Thyroid gland (tissue), 4 donors: ENCODE measurements around the gene RPS6KA5. TPM values are rescaled to one million over a fixed set of nuclear protein-coding genes. Genes with fewer than 3 reads are reported as not detected.
"Not testable (repeated sequence)": the region's sequence is repeated elsewhere in the genome, so short reads cannot be mapped to it uniquely, and the experiment has no call there.

Source experiments
- DNase-seq, 2 donors: peaks; one replicate each; pipeline ENCODE4 v3.0.0-alpha.2; 2019
- H3K27ac ChIP-seq, 3 donors: fragments of 200-600 bp; sonication (generic); 1 replicate in 2 of 3; 2 replicates in 1 of 3; pipeline ENCODE4 v1.5.1; 2016 to 2019; ENCODE audit warnings: mild to moderate bottlenecking in 1 of 3, moderate library complexity in 1 of 3
- H3K27me3 ChIP-seq: fragments of 200-600 bp; sonication (generic); one replicate; pipeline ENCODE4 v1.5.1; 2019
- H3K36me3 ChIP-seq, 2 donors: fragments of 200-600 bp; sonication (generic); one replicate each; pipeline ENCODE4 v1.5.1; 2016 to 2019
- H3K4me1 ChIP-seq, 2 donors: fragments of 200-600 bp; sonication (generic); one replicate each; pipeline ENCODE4 v1.5.1; 2017 to 2019
- H3K4me3 ChIP-seq, 3 donors: fragments of 200-600 bp; sonication (generic); replicated peaks in 1 of 3; 1 replicate in 2 of 3; 2 replicates in 1 of 3; pipeline ENCODE4 v1.5.1; 2016; ENCODE audit warnings: mild to moderate bottlenecking in 1 of 3
- H3K9me3 ChIP-seq: fragments of 200-600 bp; sonication (generic); one replicate; pipeline ENCODE4 v1.5.1; 2017
- POLR2A ChIP-seq, 2 donors: fragments of 450-650 bp; IDR thresholded peaks; one replicate each; pipeline ENCODE4 v1.6.1; 2017; ENCODE audit warnings: antibody characterized with exemption in 2 of 2, mild to moderate bottlenecking in 2 of 2, moderate library complexity in 1 of 2
- WGBS, 2 donors: methylation state at CpG; one replicate each; pipeline ENCODE4 v1.1.5; 2017; 5-methylcytosine and 5-hydroxymethylcytosine counted together
- intact Hi-C: fragments of 100-400 bp; cut with DNase I; formaldehyde crosslinking; loops from one replicate; pipeline ENCODE4 v1.15.1; 2023
- total RNA-seq, 4 donors: library from RNA; depleted of rRNA; stranded (reverse); fragments of >200 nt; gene quantifications; one replicate each; pipeline ENCODE4 v1.2.3, GENCODE V29; 2016
- TF ChIP-seq, protein P1 (sequence below), 6 experiments: fragments of 200-600 bp in 3 of 6; fragments of 450-650 bp in 3 of 6; sonication (generic) in 3 of 6; IDR thresholded peaks; one replicate each; pipeline ENCODE4 v1.5.1; 2016 to 2019; ENCODE audit warnings: antibody characterized with exemption in 6 of 6, mild to moderate bottlenecking in 2 of 6, inconsistent platforms in 1 of 6, moderate library complexity in 1 of 6

RPS6KA5 gene
- total RNA-seq, 4 donors from 2014 or later = 6.4 to 17.4 (median 8.9) TPM

DNA sequence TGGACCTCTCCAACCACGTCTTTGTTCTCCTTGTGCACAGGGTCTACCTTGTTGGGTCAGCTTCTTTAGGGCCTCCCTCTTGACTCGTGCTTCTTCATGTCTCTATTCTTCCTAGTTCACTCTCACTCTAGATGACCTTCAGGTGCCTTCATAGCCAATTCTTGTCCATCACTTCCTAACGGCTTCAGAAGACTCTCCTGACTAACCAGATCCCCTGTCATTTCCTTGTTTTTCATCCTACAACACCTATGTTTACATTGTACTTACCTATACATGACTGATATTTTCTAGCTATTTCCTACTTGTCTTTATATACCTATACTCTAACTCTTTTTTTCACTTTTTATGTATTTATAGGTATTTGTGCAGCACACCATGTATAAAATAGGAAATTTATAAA, 117.1 kb downstream of the RPS6KA5 start:
- no peaks in the 10 kb centered on the region for H3K9me3 ChIP-seq
- TF ChIP-seq, protein P1, sequence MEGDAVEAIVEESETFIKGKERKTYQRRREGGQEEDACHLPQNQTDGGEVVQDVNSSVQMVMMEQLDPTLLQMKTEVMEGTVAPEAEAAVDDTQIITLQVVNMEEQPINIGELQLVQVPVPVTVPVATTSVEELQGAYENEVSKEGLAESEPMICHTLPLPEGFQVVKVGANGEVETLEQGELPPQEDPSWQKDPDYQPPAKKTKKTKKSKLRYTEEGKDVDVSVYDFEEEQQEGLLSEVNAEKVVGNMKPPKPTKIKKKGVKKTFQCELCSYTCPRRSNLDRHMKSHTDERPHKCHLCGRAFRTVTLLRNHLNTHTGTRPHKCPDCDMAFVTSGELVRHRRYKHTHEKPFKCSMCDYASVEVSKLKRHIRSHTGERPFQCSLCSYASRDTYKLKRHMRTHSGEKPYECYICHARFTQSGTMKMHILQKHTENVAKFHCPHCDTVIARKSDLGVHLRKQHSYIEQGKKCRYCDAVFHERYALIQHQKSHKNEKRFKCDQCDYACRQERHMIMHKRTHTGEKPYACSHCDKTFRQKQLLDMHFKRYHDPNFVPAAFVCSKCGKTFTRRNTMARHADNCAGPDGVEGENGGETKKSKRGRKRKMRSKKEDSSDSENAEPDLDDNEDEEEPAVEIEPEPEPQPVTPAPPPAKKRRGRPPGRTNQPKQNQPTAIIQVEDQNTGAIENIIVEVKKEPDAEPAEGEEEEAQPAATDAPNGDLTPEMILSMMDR (IDR thresholded peaks at IDR 0.05) = no peak
- no peak for TF ChIP-seq POLR2A (IDR thresholded peaks at IDR 0.05)
- 93 to 95% methylated on average over 3 of the region's 3 CpGs for WGBS, 2 donors
- no peaks in the 10 kb centered on the region for H3K27me3 ChIP-seq
- no peaks in the 10 kb centered on the region for H3K4me1 ChIP-seq
- intact Hi-C loops = no loop called here
- no peak overlapping the region for H3K27ac ChIP-seq
- H3K36me3 ChIP-seq = no peaks in the 10 kb centered on the region
- H3K4me3 ChIP-seq = no peak overlapping the region
- DNase-seq = no peak

- 95 to 98% methylated on average over 2 of the region's 2 CpGs for WGBS, 2 donors
- TF ChIP-seq, protein P1 (IDR thresholded peaks at IDR 0.05) = no peak
- no peak for TF ChIP-seq POLR2A (IDR thresholded peaks at IDR 0.05)
- H3K9me3 ChIP-seq = no peaks in the 10 kb centered on the region
- no peaks in the 10 kb centered on the region for H3K4me1 ChIP-seq
- H3K36me3 ChIP-seq = no peaks in the 10 kb centered on the region
- H3K27me3 ChIP-seq = no peaks in the 10 kb centered on the region
- no peak overlapping the region for H3K27ac ChIP-seq
- intact Hi-C loops = no loop called here
- no peak overlapping the region for H3K4me3 ChIP-seq
- DNase-seq = no peak
Measured at GRCh38 chr14:90942511-90942910, 117.9 kb downstream of the RPS6KA5 start.

- no peaks in the 10 kb centered on the region for H3K36me3 ChIP-seq
- WGBS, 2 donors = 97 to 99% methylated on average over 2 of the region's 2 CpGs
- H3K9me3 ChIP-seq = no peaks in the 10 kb centered on the region
- H3K27ac ChIP-seq = no peak overlapping the region
- no peak overlapping the region for H3K4me3 ChIP-seq
- intact Hi-C loops = no loop called here
- no peak for DNase-seq
- TF ChIP-seq POLR2A (IDR thresholded peaks at IDR 0.05) = no peak
- no peaks in the 10 kb centered on the region for H3K27me3 ChIP-seq
- no peaks in the 10 kb centered on the region for H3K4me1 ChIP-seq
Measured at GRCh38 chr14:90941706-90942105, 118.7 kb downstream of the RPS6KA5 start.

- no peak for DNase-seq
- Histone ChIP-seq H3K9me3 (no peaks in the 10 kb centered on the region), H3K4me1 (no peaks in the 10 kb centered on the region), H3K27ac (no peak overlapping the region), H3K4me3 (no peak overlapping the region), H3K36me3 (no peaks in the 10 kb centered on the region), H3K27me3 (no peaks in the 10 kb centered on the region)
- WGBS, 2 donors = 96 to 99% methylated on average over 5 of the region's 5 CpGs
- TF ChIP-seq, protein P1 (IDR thresholded peaks at IDR 0.05) = no peak
- no peak for TF ChIP-seq POLR2A (IDR thresholded peaks at IDR 0.05)
- intact Hi-C loops = no loop called here
Measured at GRCh38 chr14:90940318-90940962, 120.0 kb downstream of the RPS6KA5 start.

- H3K4me1 ChIP-seq, H3K9me3 ChIP-seq, H3K27ac ChIP-seq, intact Hi-C loops, H3K4me3 ChIP-seq, DNase-seq, H3K36me3 ChIP-seq, H3K27me3 ChIP-seq: not testable (repeated sequence)
- WGBS, 2 donors = 94 to 98% methylated on average over 4 of the region's 4 CpGs
Measured at GRCh38 chr14:90939252-90939795, 121.1 kb downstream of the RPS6KA5 start.

DNA sequence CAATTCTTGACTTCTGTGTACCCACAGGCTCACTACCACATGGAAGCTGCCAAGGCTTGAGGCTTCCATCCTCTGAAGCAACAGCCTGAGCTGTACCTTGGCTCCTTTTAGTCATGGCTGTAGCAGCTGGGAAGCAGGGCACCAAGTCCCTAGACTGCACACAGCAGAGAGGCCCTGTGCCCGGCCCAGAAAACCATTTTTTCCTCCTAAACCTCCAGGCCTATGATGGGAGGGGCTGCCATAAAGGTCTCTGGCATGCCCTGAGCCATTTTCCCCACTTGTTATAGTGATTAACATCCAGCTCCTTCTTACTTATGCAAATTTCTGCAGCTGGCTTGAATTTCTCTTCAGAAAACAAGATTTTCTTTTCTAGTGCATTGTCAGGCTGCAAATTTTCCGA, 121.8 kb downstream of the RPS6KA5 start:
- WGBS, 2 donors = 99 to 100% methylated on average over 2 of the region's 2 CpGs
- TF ChIP-seq, protein P1 (IDR thresholded peaks at IDR 0.05) = no peak
- TF ChIP-seq POLR2A (IDR thresholded peaks at IDR 0.05) = no peak
- H3K4me3 ChIP-seq = no peak overlapping the region
- no peaks in the 10 kb centered on the region for H3K4me1 ChIP-seq
- no peaks in the 10 kb centered on the region for H3K9me3 ChIP-seq
- no peak for DNase-seq
- H3K27me3 ChIP-seq = no peaks in the 10 kb centered on the region
- intact Hi-C loops = no loop called here
- H3K36me3 ChIP-seq = no peaks in the 10 kb centered on the region
- H3K27ac ChIP-seq = no peak overlapping the region
